AG09319 (cell line): Measurements from ENCODE around the gene GREB1L.
"Not testable (repeated sequence)": the region's sequence is repeated elsewhere in the genome, so short reads cannot be mapped to it uniquely, and the experiment has no call there.

Experiments used
- DNase-seq: peaks from one replicate; pipeline ENCODE4 v3.0.0-alpha.2; 2010; ENCODE audit warnings: low read depth; ENCODE audit errors: extremely low read depth
- TF ChIP-seq, protein P1 (sequence below): IDR thresholded peaks from 2 replicates; pipeline ENCODE4 v1.5.1; 2011; ENCODE audit warnings: low read depth, mild to moderate bottlenecking, inconsistent platforms, low read length, moderate library complexity

Gene GREB1L

GRCh38 chr18:21362831-21363230, 120.8 kb downstream of the GREB1L start:
- DNase-seq: no peak
- TF ChIP-seq, protein P1, sequence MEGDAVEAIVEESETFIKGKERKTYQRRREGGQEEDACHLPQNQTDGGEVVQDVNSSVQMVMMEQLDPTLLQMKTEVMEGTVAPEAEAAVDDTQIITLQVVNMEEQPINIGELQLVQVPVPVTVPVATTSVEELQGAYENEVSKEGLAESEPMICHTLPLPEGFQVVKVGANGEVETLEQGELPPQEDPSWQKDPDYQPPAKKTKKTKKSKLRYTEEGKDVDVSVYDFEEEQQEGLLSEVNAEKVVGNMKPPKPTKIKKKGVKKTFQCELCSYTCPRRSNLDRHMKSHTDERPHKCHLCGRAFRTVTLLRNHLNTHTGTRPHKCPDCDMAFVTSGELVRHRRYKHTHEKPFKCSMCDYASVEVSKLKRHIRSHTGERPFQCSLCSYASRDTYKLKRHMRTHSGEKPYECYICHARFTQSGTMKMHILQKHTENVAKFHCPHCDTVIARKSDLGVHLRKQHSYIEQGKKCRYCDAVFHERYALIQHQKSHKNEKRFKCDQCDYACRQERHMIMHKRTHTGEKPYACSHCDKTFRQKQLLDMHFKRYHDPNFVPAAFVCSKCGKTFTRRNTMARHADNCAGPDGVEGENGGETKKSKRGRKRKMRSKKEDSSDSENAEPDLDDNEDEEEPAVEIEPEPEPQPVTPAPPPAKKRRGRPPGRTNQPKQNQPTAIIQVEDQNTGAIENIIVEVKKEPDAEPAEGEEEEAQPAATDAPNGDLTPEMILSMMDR: no peak

DNA sequence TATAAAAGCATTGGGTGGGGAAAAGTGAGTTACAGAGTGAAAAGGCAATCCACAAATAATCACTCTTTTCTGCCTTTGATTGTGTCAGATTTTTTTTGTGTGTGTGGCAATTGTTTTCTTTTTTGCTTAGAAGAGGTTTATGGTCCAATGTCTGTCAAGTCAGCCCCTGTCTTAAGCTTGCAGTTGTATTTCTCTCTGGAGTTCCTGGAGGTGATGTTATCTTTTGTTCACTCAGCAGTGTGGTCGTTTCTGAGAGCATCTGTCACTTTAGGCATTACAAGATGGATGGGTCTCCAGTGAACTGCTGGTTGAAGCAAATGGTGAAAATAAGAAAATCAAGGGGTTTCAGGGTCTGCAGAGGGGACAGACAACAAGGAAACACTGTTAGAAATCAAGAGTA, 121.3 kb downstream of the GREB1L start:
- TF ChIP-seq, protein P1: no peak
- DNase-seq: no peak

- TF ChIP-seq, protein P1: no peak
- no peak for DNase-seq
Observed at GRCh38 chr18:21364471-21364870, 122.4 kb downstream of the GREB1L start.

GRCh38 chr18:21366896-21367295, 124.9 kb downstream of the GREB1L start:
- DNase-seq: no peak
- TF ChIP-seq, protein P1: no peak

GRCh38 chr18:21369146-21369545, 127.1 kb downstream of the GREB1L start:
- TF ChIP-seq, protein P1: no peak
- no peak for DNase-seq

- DNase-seq: not testable (repeated sequence)
Observed at GRCh38 chr18:21369597-21369996, 127.6 kb downstream of the GREB1L start.

- DNase-seq: no peak
- TF ChIP-seq, protein P1: no peak
Observed at GRCh38 chr18:21383031-21383430, 141.0 kb downstream of the GREB1L start.

- TF ChIP-seq, protein P1: no peak
- DNase-seq: no peak
Observed at GRCh38 chr18:21386523-21387240, 144.7 kb downstream of the GREB1L start.
